HG03060 (cell line): Measurements from ENCODE around the gene PLP2.

Experiments
- ATAC-seq: cut with Tn5 transposase; IDR thresholded peaks from one replicate; pipeline ENCODE4 v1.9.1; 2021; ENCODE audit warnings: low read depth, moderate number of reproducible peaks; ENCODE audit not compliant: unreplicated experiment

The PLP2 gene

DNA sequence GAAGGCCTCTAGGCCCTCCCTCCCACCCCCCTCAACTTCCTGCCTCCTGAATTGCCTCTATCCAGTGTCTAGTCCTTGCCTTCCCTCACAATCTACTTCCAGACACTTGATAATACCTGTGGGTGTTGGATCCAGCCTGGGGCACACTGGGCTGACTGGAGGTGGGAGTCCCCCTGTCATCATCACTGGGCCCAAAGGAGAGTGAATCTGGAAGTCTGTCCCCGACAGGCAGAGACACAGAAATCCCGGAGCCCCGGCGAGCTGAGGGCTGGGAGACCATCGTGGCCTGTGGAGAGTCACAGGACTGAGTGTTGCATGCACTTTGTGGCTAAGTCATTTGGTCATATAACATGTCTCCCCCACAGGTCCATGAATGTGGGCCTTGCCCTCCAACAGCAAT lies 36.7 kb downstream of the PLP2 start:
- no peak for ATAC-seq

DNA sequence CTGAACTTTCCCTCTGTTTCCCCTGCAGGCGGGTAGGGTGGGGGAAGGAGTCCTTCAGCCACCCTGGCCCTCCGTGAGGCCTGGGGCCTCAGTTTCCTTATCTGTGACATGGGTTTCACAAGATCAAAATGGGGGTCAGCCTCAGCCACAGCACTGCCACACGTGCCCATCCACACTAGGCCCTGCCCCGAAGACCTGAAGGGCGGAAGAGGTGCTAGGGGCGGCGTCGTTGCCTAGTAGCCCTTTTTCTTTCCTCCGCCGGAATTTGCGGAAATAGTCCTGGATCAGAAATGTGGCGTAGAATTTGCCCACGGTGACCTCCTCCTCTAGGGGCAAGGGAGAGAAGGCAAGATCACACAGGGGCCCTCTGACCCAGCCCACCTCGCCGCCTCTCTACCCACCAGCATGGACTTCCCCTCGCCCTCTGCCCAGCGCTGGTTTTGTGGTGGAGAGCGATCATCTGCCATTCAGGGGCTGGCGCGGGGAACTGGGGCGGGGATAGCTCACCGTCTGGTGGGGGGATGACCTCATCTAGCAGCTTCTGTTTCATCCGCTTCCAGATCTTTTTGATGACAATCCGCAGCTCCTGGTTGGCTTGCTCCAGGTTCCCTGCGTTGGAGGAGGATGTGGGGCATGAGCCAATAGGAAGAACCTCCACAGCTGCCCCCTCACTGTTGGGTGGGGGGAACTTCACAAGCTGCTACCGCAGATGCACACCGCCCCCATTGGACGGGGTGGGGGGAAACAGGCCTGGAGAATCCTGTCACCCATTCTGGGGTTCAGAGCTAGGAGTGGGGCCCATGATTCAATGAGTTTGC lies 37.9 kb downstream of the PLP2 start:
- no peak for ATAC-seq

DNA sequence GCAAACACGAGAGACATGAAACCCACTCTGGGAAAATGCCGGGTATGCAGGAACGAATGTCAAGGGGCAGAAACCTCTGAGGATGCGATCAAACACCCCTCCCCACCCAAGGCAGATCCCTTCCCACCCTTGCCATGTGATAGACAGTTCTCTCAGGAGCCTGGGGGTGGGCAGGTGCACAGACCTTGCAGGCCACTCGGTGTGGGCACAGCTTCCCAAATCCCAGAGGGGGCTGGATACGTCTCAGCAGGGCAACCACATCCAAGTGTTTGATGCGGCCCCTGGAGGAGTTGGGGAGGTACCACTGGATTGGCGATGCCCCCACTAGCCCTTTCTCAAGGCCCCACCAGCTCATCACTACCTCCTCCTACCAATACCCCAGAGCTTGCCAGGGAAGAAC lies 38.7 kb downstream of the PLP2 start:
- ATAC-seq, result no peak

DNA sequence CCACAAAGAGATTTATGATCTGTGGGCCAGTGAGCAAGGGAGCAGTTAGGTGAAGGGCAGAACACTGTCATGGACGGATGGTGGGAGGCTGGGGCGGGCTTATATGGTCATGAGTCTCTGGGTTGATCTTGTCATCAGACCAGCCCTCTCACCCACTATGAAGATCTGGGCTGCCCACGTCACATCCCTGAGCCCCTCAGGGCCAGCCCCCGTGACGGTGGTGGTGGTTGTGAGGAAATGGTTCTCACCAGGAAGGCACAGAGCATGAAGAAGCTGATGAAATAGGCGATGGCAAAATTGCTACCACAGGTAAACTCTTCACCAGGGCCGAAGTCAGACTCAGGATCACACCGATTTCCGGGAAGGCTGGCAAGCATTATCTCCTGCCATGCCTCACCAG lies 39.4 kb downstream of the PLP2 start:
- ATAC-seq, result no peak

DNA sequence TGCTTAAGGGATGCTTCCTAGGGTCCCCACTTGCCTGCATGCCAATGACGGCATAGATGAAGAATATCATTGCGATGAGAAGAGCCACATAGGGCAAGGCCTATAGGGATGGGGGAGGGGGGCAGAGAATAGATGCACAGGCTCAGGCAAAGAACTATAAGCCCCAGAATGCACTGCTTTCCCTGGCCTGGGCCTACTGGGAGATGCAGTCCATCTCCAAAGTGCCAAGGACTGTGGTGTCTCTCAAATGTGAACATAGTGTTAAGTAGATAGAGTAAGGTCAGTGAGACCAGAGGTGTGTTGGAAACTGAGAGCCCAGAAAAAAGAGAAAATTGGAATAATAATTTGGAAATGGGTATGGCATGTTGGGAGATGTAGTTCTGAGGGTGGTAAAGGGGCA lies 40.5 kb downstream of the PLP2 start:
- ATAC-seq, result no peak

DNA sequence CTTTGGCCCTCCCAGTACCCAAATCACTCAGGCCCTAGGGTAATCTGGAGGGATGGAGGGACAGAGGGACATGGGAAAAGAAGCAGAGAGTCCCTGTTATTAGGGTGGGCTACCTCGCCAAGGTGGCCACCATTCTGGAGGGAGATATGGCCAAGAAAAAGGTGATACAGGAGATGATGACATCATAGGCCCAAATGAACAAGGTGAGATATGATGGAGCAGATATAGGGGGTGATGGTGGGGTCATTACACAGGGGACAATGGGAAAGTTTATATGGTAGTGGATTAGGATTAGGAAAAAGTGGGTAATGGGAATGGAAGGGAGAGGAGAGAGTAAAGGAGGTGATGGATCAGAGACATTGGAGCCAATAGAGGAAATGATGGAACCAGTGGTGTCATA lies 41.2 kb downstream of the PLP2 start:
- ATAC-seq, result no peak

DNA sequence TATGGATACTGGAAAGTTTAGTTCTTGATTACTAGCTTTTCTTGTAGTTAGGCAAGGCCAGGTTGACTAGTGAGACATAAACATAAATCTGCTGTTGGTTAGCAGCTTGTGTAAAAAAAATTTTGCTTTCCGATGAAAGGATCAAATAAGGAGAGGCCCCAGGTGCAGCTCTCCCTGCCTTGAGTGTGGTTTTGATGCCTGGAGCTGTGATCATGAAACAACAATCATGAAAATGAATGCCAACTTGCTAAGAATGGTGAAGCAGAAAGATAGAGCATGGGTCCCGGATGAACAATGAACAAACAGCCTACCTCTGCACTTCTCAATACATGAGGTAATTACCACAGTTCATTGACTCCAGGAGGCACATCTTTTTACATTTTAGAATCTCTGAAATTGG lies 42.7 kb downstream of the PLP2 start:
- ATAC-seq, result no peak

DNA sequence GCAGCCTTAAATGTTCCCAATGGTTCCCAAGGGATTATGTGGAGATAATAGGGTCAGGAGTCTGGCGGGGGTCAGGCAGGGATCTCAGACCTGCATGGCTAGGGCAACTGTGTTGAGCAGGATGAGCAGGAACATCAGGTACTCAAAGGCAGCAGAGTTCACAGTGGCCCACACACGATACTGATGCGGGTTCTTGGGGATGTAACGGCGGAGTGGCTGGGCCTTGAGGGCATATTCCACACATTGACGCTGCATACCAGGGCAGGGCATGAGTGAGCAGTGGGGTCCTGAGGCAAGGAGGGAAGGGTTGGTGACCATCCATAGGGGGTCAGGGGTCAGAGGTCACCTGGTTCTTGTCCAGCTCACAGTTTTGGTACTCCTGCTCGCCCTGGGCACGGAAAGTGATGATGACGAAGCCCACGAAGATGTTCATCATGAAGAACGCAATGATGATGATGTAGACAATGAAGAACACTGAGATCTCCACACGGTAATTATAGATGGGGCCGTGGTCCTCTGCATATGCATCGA lies 43.4 kb downstream of the PLP2 start:
- ATAC-seq, result no peak

DNA sequence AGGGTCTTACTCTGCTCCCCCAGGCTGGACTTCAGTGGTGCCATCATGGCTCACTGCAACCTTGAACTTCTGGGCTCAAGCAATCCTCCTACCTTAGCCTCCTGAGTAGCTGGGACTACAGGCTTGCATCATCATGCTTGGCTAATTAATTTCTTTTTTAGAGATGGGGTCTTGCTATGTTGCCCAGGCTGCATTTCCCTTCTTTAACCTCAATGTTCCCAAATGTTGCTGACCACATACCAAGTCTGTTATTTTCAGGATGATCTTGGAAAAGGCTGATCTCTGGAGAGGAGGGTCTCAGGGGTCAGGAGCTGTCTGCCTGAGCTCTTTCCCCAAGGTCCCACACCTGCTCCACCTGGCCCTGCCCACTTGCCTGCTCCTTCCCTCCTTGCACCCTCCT lies 48.4 kb downstream of the PLP2 start:
- no peak for ATAC-seq

DNA sequence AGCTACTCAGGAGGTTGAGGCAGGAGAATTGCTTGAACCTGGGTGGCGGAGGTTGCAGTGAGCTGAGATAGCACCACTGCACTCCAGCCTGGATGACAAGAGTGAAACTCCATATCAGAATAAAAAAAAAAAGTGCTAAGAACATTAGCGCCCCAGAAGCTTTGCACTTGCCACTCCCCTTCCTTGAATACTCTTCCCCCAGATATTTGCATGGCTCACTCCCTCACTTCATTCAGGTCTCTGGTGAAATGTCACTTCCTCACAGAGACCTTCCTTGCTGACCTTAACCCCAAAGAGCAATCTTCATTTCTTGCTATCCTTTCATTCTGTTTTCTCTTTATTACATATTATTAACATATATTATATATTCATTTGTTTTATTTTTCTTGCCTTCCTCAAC lies 50.2 kb downstream of the PLP2 start:
- no peak for ATAC-seq
